Fibroblast of peridontal ligament (primary cell): ENCODE results near the gene MAGEA9.
"Not testable (repeated sequence)": the region's sequence is repeated elsewhere in the genome, so short reads cannot be mapped to it uniquely, and the experiment has no call there.

Experiments
- DNase-seq: peaks from one replicate; pipeline ENCODE4 v3.0.0-alpha.2; 2010; ENCODE audit errors: extremely low read depth

MAGEA9 gene

DNA sequence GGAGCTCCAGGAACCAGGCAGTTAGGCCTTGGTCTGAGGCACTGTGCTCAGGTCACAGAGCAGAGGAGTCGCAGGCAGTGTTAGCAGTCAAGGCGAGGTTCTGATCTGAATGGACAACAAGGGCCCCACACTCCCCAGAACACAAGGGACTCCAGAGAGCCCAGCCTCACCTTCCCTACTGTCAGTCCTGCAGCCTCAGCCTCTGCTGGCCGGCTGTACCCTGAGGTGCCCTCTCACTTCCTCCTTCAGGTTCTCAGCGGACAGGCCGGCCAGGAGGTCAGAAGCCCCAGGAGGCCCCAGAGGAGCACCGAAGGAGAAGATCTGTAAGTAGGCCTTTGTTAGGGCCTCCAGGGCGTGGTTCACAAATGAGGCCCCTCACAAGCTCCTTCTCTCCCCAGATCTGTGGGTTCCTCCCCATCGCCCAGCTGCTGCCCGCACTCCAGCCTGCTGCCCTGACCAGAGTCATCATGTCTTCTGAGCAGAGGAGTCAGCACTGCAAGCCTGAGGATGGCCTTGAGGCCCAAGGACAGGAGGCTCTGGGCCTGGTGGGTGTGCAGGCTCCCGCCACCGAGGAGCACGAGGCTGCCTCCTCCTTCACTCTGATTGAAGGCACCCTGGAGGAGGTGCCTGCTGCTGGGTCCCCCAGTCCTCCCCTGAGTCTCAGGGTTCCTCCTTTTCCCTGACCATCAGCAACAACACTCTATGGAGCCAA lies 26.2 kb downstream of the MAGEA9 start:
- DNase-seq, result no peak

DNA sequence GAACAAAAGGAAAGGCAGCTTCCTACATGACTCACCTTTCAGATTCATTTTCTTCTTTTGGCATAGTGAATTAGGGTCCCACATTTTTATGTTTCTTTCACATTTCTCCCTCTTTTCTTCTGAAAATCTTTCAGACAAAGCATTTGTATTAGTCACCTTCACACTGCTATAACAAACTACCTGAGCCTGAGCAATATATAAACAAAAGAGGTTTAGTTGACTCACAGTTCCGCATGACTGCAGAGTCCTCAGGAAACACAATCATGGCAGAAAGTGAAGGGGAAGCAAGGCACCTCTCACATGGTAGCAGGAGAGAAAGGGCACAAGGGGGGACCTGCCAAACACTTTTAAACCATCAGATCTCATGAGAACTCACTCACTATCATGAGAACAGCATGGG lies 36.9 kb downstream of the MAGEA9 start:
- no peak for DNase-seq

DNA sequence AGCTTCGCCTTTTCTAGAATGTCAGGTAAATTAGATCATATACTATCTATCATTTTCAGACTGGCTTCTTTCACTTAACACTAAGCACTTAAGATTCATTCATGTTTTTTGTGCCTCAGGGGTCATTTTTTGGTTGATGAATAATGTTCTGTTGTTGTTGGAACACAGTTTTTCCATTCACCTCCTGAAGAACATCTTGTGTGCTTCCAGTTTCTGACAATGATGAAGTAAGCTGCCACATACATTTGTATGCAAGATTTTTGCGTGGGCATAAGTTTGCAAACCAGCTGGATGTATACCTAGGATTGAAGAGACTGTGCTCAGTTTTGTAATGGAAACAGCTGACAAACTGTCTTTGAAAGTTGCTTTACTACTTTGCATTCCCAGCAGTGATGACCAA lies 37.6 kb downstream of the MAGEA9 start:
- DNase-seq, result no peak

DNA sequence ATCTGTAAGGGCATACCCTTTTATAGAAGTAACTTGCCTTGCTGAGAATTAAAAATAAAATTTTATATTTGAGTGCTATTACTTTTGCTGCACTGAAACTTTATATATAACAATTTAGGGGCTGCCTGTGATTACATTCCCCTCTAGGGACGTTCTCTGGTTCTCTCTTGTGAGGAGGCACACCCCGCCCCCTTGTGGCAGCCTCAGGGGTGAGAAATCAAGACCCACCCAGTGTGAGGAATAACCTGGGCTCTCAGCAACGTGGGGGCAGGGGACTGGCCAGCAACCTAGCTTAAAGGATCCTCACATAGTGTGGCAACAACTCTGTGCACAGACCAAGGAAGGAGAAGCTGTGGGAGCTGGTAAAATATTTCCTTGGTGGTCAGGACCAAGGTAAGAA lies 43.7 kb downstream of the MAGEA9 start:
- DNase-seq, result no peak

DNA sequence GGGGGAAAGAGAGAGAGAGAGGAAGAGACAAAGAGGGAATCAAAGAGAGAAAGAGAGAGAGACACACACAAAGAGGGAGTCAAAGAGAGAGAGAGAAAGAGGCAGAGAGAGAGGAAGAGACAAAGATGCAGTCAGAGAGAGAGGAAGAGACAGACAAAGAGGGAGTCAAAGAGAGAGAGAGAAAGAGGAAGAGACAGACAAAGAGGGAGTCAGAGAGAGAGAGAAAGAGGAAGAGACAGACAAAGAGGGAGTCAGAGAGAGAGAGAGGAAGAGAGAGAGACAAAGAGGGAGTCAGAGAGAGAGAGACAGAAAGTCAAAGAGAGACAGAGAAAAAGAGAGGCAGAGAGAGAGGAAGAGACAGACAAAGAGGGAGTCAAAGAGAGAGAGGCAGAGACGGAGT lies 45.5 kb downstream of the MAGEA9 start:
- DNase-seq, result no peak

DNA sequence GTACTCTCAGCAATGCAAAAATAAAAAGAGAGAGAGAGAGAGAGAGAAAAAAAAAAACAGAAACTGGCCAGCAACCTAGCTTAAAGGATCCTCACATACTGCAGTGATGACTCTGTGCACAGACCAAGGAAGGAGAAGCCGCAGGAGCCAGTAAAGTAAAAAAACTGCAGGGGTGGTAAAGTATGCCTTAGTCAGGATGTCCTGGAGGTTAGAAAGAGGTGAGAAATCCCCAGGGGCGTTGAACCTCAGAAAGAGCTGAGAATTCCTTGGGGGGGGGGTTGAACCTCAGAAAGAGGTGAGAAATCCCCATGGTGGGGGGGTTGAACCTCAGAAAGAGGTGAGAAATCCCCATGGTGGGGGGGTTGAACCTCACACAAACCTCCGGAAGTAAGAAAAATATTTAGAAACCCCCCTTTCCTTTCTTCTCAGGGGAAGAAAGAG lies 48.0 kb downstream of the MAGEA9 start:
- DNase-seq, result peak; percentile 16

DNA sequence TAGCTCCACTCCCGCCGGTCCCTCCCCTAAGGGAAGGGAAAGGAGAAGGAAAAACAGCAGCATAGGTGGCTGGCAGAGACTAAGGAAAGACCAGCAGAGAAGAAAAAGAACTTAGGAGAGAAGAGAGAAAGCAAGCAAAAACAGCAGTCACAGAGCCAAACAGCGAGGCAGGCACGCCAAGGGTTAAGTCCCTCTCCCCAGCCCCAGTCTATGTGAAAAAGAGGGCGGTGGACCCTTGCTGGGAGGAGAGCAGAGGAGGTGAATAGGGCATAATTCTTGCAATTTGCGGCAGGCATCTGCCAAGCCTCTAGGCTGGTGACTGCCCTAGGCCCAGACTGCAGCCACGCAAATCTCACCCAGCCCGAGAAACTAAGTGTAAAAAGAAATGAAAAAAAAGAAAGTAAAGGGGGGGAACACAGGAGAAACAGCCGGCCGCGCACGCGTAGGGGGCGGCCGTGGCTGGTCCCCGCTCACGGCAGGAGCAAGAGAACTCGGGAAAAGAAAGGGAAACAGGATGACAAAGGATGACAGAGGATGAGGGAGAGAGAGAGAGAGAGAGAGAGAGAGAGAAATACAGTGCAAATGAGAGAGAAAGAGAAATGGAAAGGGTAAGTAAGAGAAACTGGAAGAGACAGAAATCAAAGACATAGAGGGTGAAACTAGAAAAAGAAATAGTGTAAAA lies 48.6 kb downstream of the MAGEA9 start:
- DNase-seq, result peak; percentile 40

DNA sequence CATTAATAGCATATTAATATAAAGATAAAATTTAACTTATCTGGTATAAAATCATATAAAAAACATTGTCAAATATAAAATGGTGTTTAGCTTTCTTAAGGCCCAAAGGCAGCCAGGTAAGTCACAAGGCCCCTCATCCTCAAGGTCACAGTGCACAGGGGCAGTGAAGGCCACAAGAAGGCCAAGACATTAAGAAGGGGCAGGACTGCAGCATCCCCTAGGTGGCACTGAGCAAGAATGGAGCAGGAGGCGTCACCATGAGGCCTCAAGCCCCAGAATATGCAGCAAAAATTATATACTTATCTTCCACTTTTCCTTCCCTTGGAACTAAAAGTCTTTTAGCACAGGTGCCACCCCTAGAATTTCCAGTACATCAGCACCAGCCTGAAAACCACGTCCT lies 49.7 kb downstream of the MAGEA9 start:
- DNase-seq, result no peak

DNA sequence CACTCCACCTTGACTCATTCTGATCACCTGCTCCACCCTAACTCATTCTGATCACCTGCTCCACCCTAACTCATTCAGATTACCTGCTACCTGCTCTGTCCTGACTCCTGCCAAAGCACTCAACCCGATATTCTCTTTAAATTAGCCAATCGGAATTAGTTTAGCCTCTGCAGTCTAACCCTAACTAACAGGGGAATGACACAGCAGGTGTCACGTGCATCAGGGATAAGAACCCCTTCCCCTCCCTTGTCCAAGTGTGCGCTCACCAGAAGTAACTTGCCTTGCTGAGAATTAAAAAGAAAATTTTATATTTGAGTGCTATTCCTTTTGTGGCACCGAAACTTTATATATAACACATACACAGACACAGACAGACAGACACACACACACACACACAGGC lies 55.0 kb downstream of the MAGEA9 start:
- not testable (repeated sequence) for DNase-seq

DNA sequence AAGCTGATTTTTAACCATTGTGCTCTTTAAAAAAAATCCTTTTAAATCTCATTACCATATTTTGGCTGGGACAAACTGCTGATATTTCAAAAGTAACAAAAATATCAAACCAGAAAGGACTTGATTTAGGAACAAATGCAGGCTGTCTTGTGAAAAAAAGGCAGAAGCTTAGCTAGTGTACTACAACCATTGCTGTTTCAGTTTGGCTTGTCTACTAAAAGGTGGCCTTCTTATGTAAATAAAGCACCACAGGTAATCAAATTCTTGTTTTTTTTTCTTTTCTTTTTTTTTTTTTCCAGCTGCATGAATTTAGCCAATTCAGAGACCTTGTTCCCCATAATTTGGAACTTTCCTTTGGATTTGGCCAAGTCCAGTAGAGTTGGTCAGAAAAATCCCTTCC lies 55.4 kb downstream of the MAGEA9 start:
- DNase-seq, result no peak
